ENCODE results near the gene CNTFR. TPM values are rescaled to one million over a fixed set of nuclear protein-coding genes. Genes with fewer than 3 reads are reported as not detected.

Gene CNTFR
- total and polyA plus RNA-seq, 4 donors, result 0.75 to 3.3 (median 2.0) TPM

- Histone ChIP-seq H3K27me3 (ENCODE audit: control insufficient read depth in 4 of 4, insufficient read depth in 4 of 4, low read length in 3 of 4) (no peaks in the 10 kb centered on the region), H3K9me3 (ENCODE audit: control insufficient read depth in 4 of 4, low read length in 3 of 4) (no peaks in the 10 kb centered on the region), H3K4me1 (ENCODE audit: control insufficient read depth in 4 of 4, insufficient read depth in 4 of 4, low read length in 3 of 4) (peaks cover 0 to 9% (median 4%) of the 10 kb centered on the region in 4 donors), H3K4me3 (ENCODE audit: low read depth in 1 of 3, low read length in 3 of 3) (no peak overlapping the region), H3K36me3 (ENCODE audit: control insufficient read depth in 4 of 4, insufficient read depth in 3 of 4, low read depth in 1 of 4, low read length in 3 of 4) (no peaks in the 10 kb centered on the region), H3K9ac (ENCODE audit: low read depth in 1 of 2, low read length in 2 of 2) (no peak overlapping the region), H3K27ac (ENCODE audit: low read depth in 1 of 2, low read length in 2 of 2) (no peak overlapping the region)
- TF ChIP-seq, protein P1, sequence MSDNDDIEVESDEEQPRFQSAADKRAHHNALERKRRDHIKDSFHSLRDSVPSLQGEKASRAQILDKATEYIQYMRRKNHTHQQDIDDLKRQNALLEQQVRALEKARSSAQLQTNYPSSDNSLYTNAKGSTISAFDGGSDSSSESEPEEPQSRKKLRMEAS (IDR thresholded peaks at IDR 0.05), result no peak
- TF ChIP-seq JUND (IDR thresholded peaks at IDR 0.05) (no peak), FOXA2 (IDR thresholded peaks at IDR 0.05) (no peak), ATF3 (IDR thresholded peaks at IDR 0.05) (no peak), HNF4A (conservative IDR thresholded peaks at IDR 0.05) (no peak), GABPA (IDR thresholded peaks at IDR 0.05 in 1 of 2, conservative IDR thresholded peaks at IDR 0.05 in 1 of 2) (no peak), RAD21 (IDR thresholded peaks at IDR 0.05) (no peak), TAF1 (conservative IDR thresholded peaks at IDR 0.05) (no peak), SP1 (IDR thresholded peaks at IDR 0.05) (no peak), RXRA (IDR thresholded peaks at IDR 0.05) (no peak), HNF4G (IDR thresholded peaks at IDR 0.05) (no peak), EGR1 (IDR thresholded peaks at IDR 0.05; ENCODE audit: low read depth in 2 of 2) (no peak), FOXA1 (IDR thresholded peaks at IDR 0.05) (no peak)
- no peak for DNase-seq (ENCODE audit: low spot score)
Measured at GRCh38 chr9:34503406-34503805, 86.1 kb downstream of the CNTFR start.

DNA sequence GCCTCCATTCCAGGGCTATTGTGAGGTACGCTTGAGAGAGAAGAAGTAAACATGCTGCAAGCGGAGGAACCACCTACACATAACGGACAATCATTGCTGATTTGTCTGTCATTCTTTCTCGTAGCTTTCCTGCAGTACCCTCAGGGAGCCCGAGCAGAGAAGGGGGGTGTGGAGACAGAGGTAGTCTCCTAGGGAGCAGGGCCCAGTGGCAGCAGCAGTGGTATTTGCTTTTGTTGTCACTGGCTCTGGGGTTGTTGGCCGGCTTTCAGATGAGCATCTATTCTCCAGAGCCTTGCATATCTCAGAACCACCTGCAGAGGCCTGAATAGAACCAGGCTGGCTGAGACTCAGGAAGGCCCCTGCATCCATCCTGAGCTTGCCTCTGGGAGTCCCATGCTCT is 86.6 kb downstream of the CNTFR start:
- Histone ChIP-seq H3K27me3 (ENCODE audit: control insufficient read depth in 4 of 4, insufficient read depth in 4 of 4, low read length in 3 of 4) (no peaks in the 10 kb centered on the region), H3K4me3 (ENCODE audit: low read depth in 1 of 3, low read length in 3 of 3) (no peak overlapping the region), H3K4me1 (ENCODE audit: control insufficient read depth in 4 of 4, insufficient read depth in 4 of 4, low read length in 3 of 4) (peaks cover 0 to 9% (median 4%) of the 10 kb centered on the region in 4 donors), H3K9me3 (ENCODE audit: control insufficient read depth in 4 of 4, low read length in 3 of 4) (no peaks in the 10 kb centered on the region), H3K36me3 (ENCODE audit: control insufficient read depth in 4 of 4, insufficient read depth in 3 of 4, low read depth in 1 of 4, low read length in 3 of 4) (no peaks in the 10 kb centered on the region), H3K27ac (ENCODE audit: low read depth in 1 of 2, low read length in 2 of 2) (no peak overlapping the region), H3K9ac (ENCODE audit: low read depth in 1 of 2, low read length in 2 of 2) (no peak overlapping the region)
- TF ChIP-seq ATF3 (IDR thresholded peaks at IDR 0.05) (no peak), NR2F2 (IDR thresholded peaks at IDR 0.05) (no peak), ZBTB33 (IDR thresholded peaks at IDR 0.05) (no peak), SP1 (IDR thresholded peaks at IDR 0.05) (no peak), HNF4G (IDR thresholded peaks at IDR 0.05) (no peak), GABPA (IDR thresholded peaks at IDR 0.05 in 1 of 2, conservative IDR thresholded peaks at IDR 0.05 in 1 of 2) (no peak), TAF1 (conservative IDR thresholded peaks at IDR 0.05) (no peak), JUND (IDR thresholded peaks at IDR 0.05) (no peak), YY1 (IDR thresholded peaks at IDR 0.05) (no peak), RAD21 (IDR thresholded peaks at IDR 0.05) (no peak), FOXA1 (IDR thresholded peaks at IDR 0.05) (no peak), FOXA2 (IDR thresholded peaks at IDR 0.05) (no peak), EGR1 (IDR thresholded peaks at IDR 0.05; ENCODE audit: low read depth in 2 of 2) (no peak), HNF4A (conservative IDR thresholded peaks at IDR 0.05) (no peak)
- TF ChIP-seq, protein P2, sequence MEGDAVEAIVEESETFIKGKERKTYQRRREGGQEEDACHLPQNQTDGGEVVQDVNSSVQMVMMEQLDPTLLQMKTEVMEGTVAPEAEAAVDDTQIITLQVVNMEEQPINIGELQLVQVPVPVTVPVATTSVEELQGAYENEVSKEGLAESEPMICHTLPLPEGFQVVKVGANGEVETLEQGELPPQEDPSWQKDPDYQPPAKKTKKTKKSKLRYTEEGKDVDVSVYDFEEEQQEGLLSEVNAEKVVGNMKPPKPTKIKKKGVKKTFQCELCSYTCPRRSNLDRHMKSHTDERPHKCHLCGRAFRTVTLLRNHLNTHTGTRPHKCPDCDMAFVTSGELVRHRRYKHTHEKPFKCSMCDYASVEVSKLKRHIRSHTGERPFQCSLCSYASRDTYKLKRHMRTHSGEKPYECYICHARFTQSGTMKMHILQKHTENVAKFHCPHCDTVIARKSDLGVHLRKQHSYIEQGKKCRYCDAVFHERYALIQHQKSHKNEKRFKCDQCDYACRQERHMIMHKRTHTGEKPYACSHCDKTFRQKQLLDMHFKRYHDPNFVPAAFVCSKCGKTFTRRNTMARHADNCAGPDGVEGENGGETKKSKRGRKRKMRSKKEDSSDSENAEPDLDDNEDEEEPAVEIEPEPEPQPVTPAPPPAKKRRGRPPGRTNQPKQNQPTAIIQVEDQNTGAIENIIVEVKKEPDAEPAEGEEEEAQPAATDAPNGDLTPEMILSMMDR (IDR thresholded peaks at IDR 0.05; ENCODE audit: low read depth, low read length, missing input control), result no peak
- TF ChIP-seq, protein P1 (IDR thresholded peaks at IDR 0.05), result no peak
- TF ChIP-seq, protein P3, sequence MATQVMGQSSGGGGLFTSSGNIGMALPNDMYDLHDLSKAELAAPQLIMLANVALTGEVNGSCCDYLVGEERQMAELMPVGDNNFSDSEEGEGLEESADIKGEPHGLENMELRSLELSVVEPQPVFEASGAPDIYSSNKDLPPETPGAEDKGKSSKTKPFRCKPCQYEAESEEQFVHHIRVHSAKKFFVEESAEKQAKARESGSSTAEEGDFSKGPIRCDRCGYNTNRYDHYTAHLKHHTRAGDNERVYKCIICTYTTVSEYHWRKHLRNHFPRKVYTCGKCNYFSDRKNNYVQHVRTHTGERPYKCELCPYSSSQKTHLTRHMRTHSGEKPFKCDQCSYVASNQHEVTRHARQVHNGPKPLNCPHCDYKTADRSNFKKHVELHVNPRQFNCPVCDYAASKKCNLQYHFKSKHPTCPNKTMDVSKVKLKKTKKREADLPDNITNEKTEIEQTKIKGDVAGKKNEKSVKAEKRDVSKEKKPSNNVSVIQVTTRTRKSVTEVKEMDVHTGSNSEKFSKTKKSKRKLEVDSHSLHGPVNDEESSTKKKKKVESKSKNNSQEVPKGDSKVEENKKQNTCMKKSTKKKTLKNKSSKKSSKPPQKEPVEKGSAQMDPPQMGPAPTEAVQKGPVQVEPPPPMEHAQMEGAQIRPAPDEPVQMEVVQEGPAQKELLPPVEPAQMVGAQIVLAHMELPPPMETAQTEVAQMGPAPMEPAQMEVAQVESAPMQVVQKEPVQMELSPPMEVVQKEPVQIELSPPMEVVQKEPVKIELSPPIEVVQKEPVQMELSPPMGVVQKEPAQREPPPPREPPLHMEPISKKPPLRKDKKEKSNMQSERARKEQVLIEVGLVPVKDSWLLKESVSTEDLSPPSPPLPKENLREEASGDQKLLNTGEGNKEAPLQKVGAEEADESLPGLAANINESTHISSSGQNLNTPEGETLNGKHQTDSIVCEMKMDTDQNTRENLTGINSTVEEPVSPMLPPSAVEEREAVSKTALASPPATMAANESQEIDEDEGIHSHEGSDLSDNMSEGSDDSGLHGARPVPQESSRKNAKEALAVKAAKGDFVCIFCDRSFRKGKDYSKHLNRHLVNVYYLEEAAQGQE (IDR thresholded peaks at IDR 0.05), result no peak
- no peak for DNase-seq (ENCODE audit: low spot score)
- WGBS, result 74% methylated on average over 6 of the region's 6 CpGs

Measured in liver (tissue), 9 donors.